Spinal cord (tissue), 10 donors: Measurements from ENCODE around the gene TBPL2. TPM values are rescaled to one million over a fixed set of nuclear protein-coding genes. Genes with fewer than 3 reads are reported as not detected.
"Not testable (repeated sequence)": the region's sequence is repeated elsewhere in the genome, so short reads cannot be mapped to it uniquely, and the experiment has no call there.

ENCODE experiments used
- DNase-seq, 6 donors: peaks; one replicate each; pipeline versions ENCODE4 v3.0.0 to v3.0.0-alpha.2; 2013 to 2015; ENCODE audit warnings: low spot score in 6 of 6, low read depth in 4 of 6
- H3K27ac ChIP-seq: one replicate; pipeline ENCODE4 v1.5.1; 2013; ENCODE audit warnings: low read depth, low read length, control low read depth
- H3K27me3 ChIP-seq: one replicate; pipeline ENCODE4 v1.6.1; 2013; ENCODE audit warnings: low read length; ENCODE audit not compliant: control insufficient read depth, insufficient read depth
- H3K36me3 ChIP-seq: one replicate; pipeline ENCODE4 v1.6.1; 2013; ENCODE audit warnings: low read length; ENCODE audit not compliant: control insufficient read depth, insufficient read depth
- H3K4me1 ChIP-seq: one replicate; pipeline ENCODE4 v1.6.1; 2013; ENCODE audit warnings: low read length; ENCODE audit not compliant: control insufficient read depth, insufficient read depth
- H3K4me3 ChIP-seq: one replicate; pipeline ENCODE4 v1.5.1; 2013; ENCODE audit warnings: low read depth, low read length, control low read depth
- H3K9me3 ChIP-seq: one replicate; pipeline ENCODE4 v1.6.1; 2013; ENCODE audit warnings: low read length; ENCODE audit not compliant: control insufficient read depth, insufficient read depth
- WGBS: methylation state at CpG from one replicate; pipeline ENCODE4 v1.1.5; 2013; ENCODE audit warnings: missing lambda C conversion rate; ENCODE audit not compliant: insufficient coverage; 5-methylcytosine and 5-hydroxymethylcytosine counted together
- polyA plus RNA-seq, 2 donors: library from polyadenylated mRNA; unstranded; fragments of 120-200 nt; gene quantifications; one replicate each; pipeline ENCODE4 v1.2.1, GENCODE V29; 2013; ENCODE audit not compliant: insufficient read length in 2 of 2
- total RNA-seq, 2 donors: library from RNA; depleted of rRNA in 1 of 2; stranded (reverse); fragments of 120-200 nt in 1 of 2; fragments of >200 nt in 1 of 2; gene quantifications; one replicate each; pipeline versions ENCODE4 v1.2.3 to v1.2.4, GENCODE V29; 2013 to 2014
- donor health status: healthy.

TBPL2 gene
- total and polyA plus RNA-seq, 4 donors, result not detected

GRCh38 chr14:55389330-55389729 is 51.1 kb downstream of the TBPL2 start:
- DNase-seq, result no peak
- H3K9me3 ChIP-seq, result no peaks in the 10 kb centered on the region
- no CpG with 5 or more reads among the region's 4 CpGs for WGBS
- H3K27ac ChIP-seq, result no peak overlapping the region
- no peaks in the 10 kb centered on the region for H3K27me3 ChIP-seq
- H3K36me3 ChIP-seq, result peaks cover 22% of the 10 kb centered on the region
- no peaks in the 10 kb centered on the region for H3K4me1 ChIP-seq
- H3K4me3 ChIP-seq, result no peak overlapping the region

DNA sequence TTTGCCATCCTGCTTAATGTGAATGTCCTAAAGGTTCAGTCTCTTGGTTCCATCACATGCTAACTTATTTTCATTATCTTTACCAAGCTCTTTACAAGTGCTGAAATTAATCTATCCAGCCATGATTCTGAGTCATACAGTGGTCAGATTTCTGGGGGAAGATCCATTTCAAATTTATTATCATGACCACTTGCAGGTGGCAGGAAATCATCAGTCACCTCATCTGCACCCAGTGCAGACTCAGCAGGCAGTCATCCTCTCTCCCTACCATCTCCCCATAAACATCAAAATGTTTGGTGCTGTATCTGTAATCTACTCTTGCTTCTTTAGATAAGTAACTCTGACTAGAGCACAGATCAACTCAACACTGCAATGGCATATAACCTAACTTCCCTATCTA is 52.3 kb downstream of the TBPL2 start:
- no peak for DNase-seq

GRCh38 chr14:55387121-55387520 is 53.3 kb downstream of the TBPL2 start:
- WGBS, result 94% methylated on average over 4 of the region's 4 CpGs

More for the DNA sequence above, 52.3 kb downstream of the TBPL2 start:
- peaks cover 20% of the 10 kb centered on the region for H3K36me3 ChIP-seq
- H3K27ac ChIP-seq, result no peak overlapping the region
- H3K4me1 ChIP-seq, result no peaks in the 10 kb centered on the region
- H3K9me3 ChIP-seq, result no peaks in the 10 kb centered on the region
- H3K27me3 ChIP-seq, result no peaks in the 10 kb centered on the region
- no peak overlapping the region for H3K4me3 ChIP-seq

GRCh38 chr14:55386037-55386808 is 54.2 kb downstream of the TBPL2 start:
- Histone ChIP-seq H3K27me3 (no peaks in the 10 kb centered on the region), H3K36me3 (peaks cover 26% of the 10 kb centered on the region), H3K9me3 (no peaks in the 10 kb centered on the region), H3K4me3 (no peak overlapping the region), H3K27ac (no peak overlapping the region), H3K4me1 (no peaks in the 10 kb centered on the region)
- no peak for DNase-seq
- WGBS, result 80% methylated on average over 3 of the region's 6 CpGs

More at GRCh38 chr14:55387121-55387520, 53.3 kb downstream of the TBPL2 start:
- H3K4me1 ChIP-seq, result no peaks in the 10 kb centered on the region
- no peak for DNase-seq
- peaks cover 20% of the 10 kb centered on the region for H3K36me3 ChIP-seq
- H3K4me3 ChIP-seq, result no peak overlapping the region
- no peak overlapping the region for H3K27ac ChIP-seq
- no peaks in the 10 kb centered on the region for H3K9me3 ChIP-seq
- no peaks in the 10 kb centered on the region for H3K27me3 ChIP-seq

DNA sequence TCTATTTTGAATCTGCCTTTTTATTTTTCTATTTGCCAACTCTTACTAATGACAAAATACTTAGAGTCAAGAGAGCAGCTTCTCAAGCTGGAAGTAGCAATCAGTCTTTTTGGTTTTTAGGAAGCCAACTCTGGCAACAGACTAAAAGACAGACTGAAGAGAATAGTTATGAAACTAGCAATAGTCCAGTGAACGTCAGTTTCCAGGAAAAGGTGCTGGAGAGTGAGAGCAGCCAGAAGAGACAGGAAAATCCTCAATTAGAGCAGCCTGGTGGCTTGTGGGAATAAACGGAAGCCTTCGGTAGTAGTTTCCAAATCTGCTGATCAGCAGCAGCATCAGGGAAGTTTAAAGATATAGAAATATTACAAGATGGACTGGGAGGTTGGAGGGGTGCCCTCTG is 55.9 kb downstream of the TBPL2 start:
- H3K36me3 ChIP-seq, result peaks cover 29% of the 10 kb centered on the region

DNA sequence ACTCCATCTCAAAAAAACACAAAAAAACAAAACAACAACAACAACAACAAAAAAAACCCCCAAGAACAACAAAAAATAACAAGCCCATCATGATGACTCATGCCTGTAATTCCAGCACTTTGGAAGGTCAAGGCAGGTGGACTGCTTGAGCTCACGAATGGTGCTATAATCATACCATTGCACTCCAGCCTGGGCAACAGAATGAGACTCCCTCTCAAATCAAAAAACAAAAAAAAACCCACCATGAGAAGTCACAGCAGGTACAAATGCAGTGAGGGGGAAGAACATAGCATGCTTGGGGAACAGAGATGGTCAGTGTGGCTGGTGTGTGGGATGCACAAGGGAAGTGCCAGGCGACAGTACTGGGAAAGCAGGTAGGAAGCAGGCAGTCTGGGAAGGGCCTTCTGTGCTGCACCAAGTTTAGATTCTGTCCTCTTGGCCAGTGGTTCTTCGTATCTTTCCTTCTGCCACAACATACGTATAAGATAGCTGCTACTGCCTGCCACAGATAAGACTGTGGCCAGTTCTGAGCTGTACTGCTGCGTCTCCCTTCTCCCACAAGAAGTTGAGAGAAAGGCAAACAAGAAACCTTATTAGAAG is 56.8 kb downstream of the TBPL2 start:
- DNase-seq, result no peak
- Histone ChIP-seq H3K36me3 (peaks cover 38% of the 10 kb centered on the region), H3K27me3 (no peaks in the 10 kb centered on the region), H3K4me1 (no peaks in the 10 kb centered on the region), H3K9me3 (no peaks in the 10 kb centered on the region), H3K27ac (no peak overlapping the region), H3K4me3 (no peak overlapping the region)
- 94% methylated on average over 3 of the region's 5 CpGs for WGBS

More for the DNA sequence above, 55.9 kb downstream of the TBPL2 start:
- no peak overlapping the region for H3K4me3 ChIP-seq
- no peaks in the 10 kb centered on the region for H3K27me3 ChIP-seq
- H3K9me3 ChIP-seq, result no peaks in the 10 kb centered on the region
- 90% methylated on average over 3 of the region's 3 CpGs for WGBS
- DNase-seq, result no peak
- no peaks in the 10 kb centered on the region for H3K4me1 ChIP-seq
- no peak overlapping the region for H3K27ac ChIP-seq

- 84% methylated on average over 6 of the region's 10 CpGs for WGBS
- DNase-seq, H3K27ac ChIP-seq, H3K4me1 ChIP-seq, H3K9me3 ChIP-seq, H3K4me3 ChIP-seq, H3K27me3 ChIP-seq: not testable (repeated sequence)
- peaks cover 42% of the 10 kb centered on the region for H3K36me3 ChIP-seq
Measured at GRCh38 chr14:55383056-55383466, 57.4 kb downstream of the TBPL2 start.

- no peaks in the 10 kb centered on the region for H3K9me3 ChIP-seq
- no peak overlapping the region for H3K4me3 ChIP-seq
- 95% methylated on average over 2 of the region's 4 CpGs for WGBS
- H3K4me1 ChIP-seq, result no peaks in the 10 kb centered on the region
- DNase-seq, result no peak
- H3K36me3 ChIP-seq, result peaks cover 41% of the 10 kb centered on the region
- no peaks in the 10 kb centered on the region for H3K27me3 ChIP-seq
- H3K27ac ChIP-seq, result no peak overlapping the region
Measured at GRCh38 chr14:55382483-55382882, 57.9 kb downstream of the TBPL2 start.

DNA sequence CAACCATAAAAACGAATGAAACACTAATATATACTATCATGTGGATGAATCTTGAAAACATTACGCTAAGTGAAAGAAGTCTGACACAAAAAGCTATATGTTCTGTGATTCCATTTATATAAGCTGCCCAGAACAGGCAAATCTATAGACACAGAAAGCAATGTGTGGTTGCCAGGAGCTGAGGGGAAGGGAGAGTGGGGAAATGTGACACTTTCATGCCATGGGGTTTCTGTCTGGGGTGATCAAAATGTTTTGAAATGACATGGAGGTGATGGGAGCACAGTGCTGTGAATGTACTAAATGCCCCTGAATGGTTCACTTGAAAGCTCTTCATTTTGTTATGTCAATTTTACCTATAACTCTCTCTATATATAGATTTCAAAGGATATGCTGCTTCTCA is 58.9 kb downstream of the TBPL2 start:
- no CpG with 5 or more reads among the region's 2 CpGs for WGBS
- H3K36me3 ChIP-seq, result peaks cover 40% of the 10 kb centered on the region
- H3K27ac ChIP-seq, result no peak overlapping the region
- no peaks in the 10 kb centered on the region for H3K9me3 ChIP-seq
- H3K27me3 ChIP-seq, result no peaks in the 10 kb centered on the region
- H3K4me1 ChIP-seq, result no peaks in the 10 kb centered on the region
- no peak overlapping the region for H3K4me3 ChIP-seq
- DNase-seq, result no peak

- no peaks in the 10 kb centered on the region for H3K27me3 ChIP-seq
- H3K9me3 ChIP-seq, result no peaks in the 10 kb centered on the region
- DNase-seq, result no peak
- H3K4me1 ChIP-seq, result no peaks in the 10 kb centered on the region
- no peak overlapping the region for H3K4me3 ChIP-seq
- WGBS, result 86% methylated on average over 2 of the region's 5 CpGs
- H3K27ac ChIP-seq, result no peak overlapping the region
- H3K36me3 ChIP-seq, result peaks cover 41% of the 10 kb centered on the region
Measured at GRCh38 chr14:55381040-55381439, 59.4 kb downstream of the TBPL2 start.
